Progenitor cell of endocrine pancreas (in vitro differentiated cells): Measurements from ENCODE around the gene RRAGB. TPM values are rescaled to one million over a fixed set of nuclear protein-coding genes. Genes with fewer than 3 reads are reported as not detected.

Source experiments
- DNase-seq: peaks from one replicate; pipeline ENCODE4 v3.0.0; 2021; ENCODE audit warnings: low spot score; ENCODE audit not compliant: unreplicated experiment
- H3K27ac Mint-ChIP-seq: 2 replicates; pipeline ENCODE4 v1.8.0; 2021; ENCODE audit warnings: mild to moderate bottlenecking, moderate library complexity, mixed read lengths
- H3K27me3 Mint-ChIP-seq: 2 replicates; pipeline ENCODE4 v1.8.0; 2021; ENCODE audit warnings: mixed read lengths
- H3K36me3 Mint-ChIP-seq: 2 replicates; pipeline ENCODE4 v1.8.0; 2022; ENCODE audit warnings: mixed read lengths; ENCODE audit not compliant: insufficient read depth
- H3K4me1 Mint-ChIP-seq: 2 replicates; pipeline ENCODE4 v1.8.0; 2021; ENCODE audit warnings: low read depth, mixed read lengths
- H3K4me3 Mint-ChIP-seq: 2 replicates; pipeline ENCODE4 v1.8.0; 2021; ENCODE audit warnings: low read depth, mild to moderate bottlenecking, moderate library complexity, mixed read lengths
- H3K9me3 Mint-ChIP-seq: 2 replicates; pipeline ENCODE4 v1.8.0; 2021; ENCODE audit warnings: low read depth, mixed read lengths
- CTCF ChIP-seq: fragments of 200-600 bp; sonication (generic); IDR thresholded peaks from one replicate; pipeline ENCODE4 v1.5.0; 2021; ENCODE audit warnings: antibody characterized with exemption, mild to moderate bottlenecking; ENCODE audit not compliant: unreplicated experiment
- total RNA-seq: library from RNA; stranded (reverse); gene quantifications from 2 replicates; pipeline ENCODE4 v1.2.1, GENCODE V29; 2021

The RRAGB gene
- total RNA-seq, 1 donor from 2014 or later = 22.6 TPM

DNA sequence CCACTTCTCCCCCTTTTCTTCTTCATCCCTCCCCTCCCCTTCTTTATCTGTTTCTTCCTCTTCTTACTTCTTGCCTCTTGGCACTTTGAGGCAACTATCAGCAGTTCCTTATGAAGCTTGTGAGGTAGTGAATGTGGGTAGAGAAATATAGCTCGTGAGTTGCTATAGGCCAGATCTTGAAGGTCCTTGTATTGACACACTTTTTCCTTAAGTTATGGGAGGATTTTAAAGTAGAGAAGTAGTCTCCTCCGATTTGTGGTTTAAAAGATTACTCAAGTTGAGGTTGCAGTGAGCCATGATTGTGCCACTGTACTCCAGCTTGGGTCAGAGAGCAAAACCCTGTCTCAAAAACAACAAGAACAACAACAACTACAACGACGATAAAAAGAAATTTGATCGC is 3.4 kb upstream of the RRAGB start:
- no peak for TF ChIP-seq CTCF
- H3K4me1 Mint-ChIP-seq = peaks cover 6% of the 10 kb centered on the region
- H3K9me3 Mint-ChIP-seq = peaks cover 30% of the 10 kb centered on the region
- no peaks in the 10 kb centered on the region for H3K27me3 Mint-ChIP-seq
- H3K27ac Mint-ChIP-seq = no peak overlapping the region
- no peaks in the 10 kb centered on the region for H3K36me3 Mint-ChIP-seq
- DNase-seq = no peak
- no peak overlapping the region for H3K4me3 Mint-ChIP-seq

DNA sequence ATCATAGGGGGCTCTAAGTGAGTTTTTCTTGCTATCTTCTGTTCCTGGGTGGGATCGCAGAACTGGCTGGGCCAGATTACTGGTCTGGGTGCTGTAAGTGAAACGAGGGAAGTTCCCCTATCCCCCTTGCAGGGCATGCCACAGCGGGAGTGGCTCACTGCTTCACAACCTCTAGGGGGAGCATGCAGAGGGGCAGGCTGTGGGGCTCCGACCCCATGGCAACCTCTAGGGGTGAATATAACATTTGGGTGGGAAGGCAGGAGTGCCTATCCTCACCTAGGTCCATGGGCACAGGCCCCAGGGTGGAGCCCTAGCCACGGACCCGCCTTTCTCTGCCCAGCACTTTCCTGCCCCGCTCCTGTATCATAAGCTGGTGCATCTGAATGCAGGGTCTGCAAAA is 1.7 kb upstream of the RRAGB start:
- Mint-ChIP-seq H3K4me1 (peaks cover 10% of the 10 kb centered on the region), H3K36me3 (no peaks in the 10 kb centered on the region), H3K27ac (no peak overlapping the region), H3K4me3 (no peak overlapping the region), H3K9me3 (peaks cover 23% of the 10 kb centered on the region), H3K27me3 (no peaks in the 10 kb centered on the region)
- DNase-seq = no peak
- TF ChIP-seq CTCF = peak; percentile 9

- peak overlapping the region; percentile 80 for H3K4me3 Mint-ChIP-seq
- H3K4me1 Mint-ChIP-seq = peaks cover 10% of the 10 kb centered on the region
- H3K27ac Mint-ChIP-seq = peak overlapping the region; percentile 94
- no peak for DNase-seq
- no peak for TF ChIP-seq CTCF
- H3K27me3 Mint-ChIP-seq = no peaks in the 10 kb centered on the region
- H3K9me3 Mint-ChIP-seq = peaks cover 25% of the 10 kb centered on the region
- no peaks in the 10 kb centered on the region for H3K36me3 Mint-ChIP-seq
Measured at GRCh38 chrX:55716937-55717336, 612 bp upstream of the RRAGB start.

DNA sequence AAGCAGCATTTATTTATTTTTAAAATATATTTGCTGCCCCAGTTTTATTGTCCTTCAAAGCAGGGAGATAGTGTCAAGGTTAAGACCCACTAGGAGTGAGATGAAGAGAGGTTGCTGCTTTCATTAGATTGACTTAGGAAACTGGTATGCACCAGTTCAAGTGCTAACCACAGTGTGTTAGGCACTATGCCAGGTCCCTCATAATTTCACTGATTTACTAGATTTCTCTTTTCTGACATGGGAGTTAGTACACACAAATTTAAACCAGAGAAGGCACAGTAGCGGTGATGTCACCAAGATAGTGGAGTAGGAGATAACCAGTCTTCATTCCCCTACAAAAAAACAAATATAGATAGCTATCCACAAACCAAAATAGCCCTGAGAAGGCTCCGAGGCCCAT is 14.3 kb downstream of the RRAGB start:
- TF ChIP-seq CTCF = no peak
- H3K4me3 Mint-ChIP-seq = no peak overlapping the region
- H3K36me3 Mint-ChIP-seq = peaks cover 31% of the 10 kb centered on the region
- H3K27ac Mint-ChIP-seq = no peak overlapping the region
- peaks cover 32% of the 10 kb centered on the region for H3K9me3 Mint-ChIP-seq
- no peaks in the 10 kb centered on the region for H3K4me1 Mint-ChIP-seq
- H3K27me3 Mint-ChIP-seq = no peaks in the 10 kb centered on the region
- no peak for DNase-seq

GRCh38 chrX:55738969-55739368 is 21.4 kb downstream of the RRAGB start:
- Mint-ChIP-seq H3K4me1 (no peaks in the 10 kb centered on the region), H3K9me3 (peaks cover 16% of the 10 kb centered on the region), H3K27ac (no peak overlapping the region), H3K36me3 (peaks cover 18% of the 10 kb centered on the region), H3K4me3 (no peak overlapping the region), H3K27me3 (no peaks in the 10 kb centered on the region)
- DNase-seq = no peak
- no peak for TF ChIP-seq CTCF
